ENCODE data around the gene MYO10. TPM values are rescaled to one million over a fixed set of nuclear protein-coding genes. Genes with fewer than 3 reads are reported as not detected.

MYO10 gene
- total RNA-seq, 2 experiments from 2014 or later = 0.30 TPM; not detected in 1

GRCh38 chr5:16931334-16932110, 4.6 kb downstream of the MYO10 start:
- H3K27ac Mint-ChIP-seq = no peak overlapping the region
- peaks cover 62% of the 10 kb centered on the region for H3K27me3 Mint-ChIP-seq
- H3K36me3 Mint-ChIP-seq = peaks cover under 1% of the 10 kb centered on the region
- no peak overlapping the region for H3K4me3 Mint-ChIP-seq
- DNase-seq = no peak
- no peaks in the 10 kb centered on the region for H3K9me3 Mint-ChIP-seq
- peaks cover 13% of the 10 kb centered on the region for H3K4me1 Mint-ChIP-seq

DNA sequence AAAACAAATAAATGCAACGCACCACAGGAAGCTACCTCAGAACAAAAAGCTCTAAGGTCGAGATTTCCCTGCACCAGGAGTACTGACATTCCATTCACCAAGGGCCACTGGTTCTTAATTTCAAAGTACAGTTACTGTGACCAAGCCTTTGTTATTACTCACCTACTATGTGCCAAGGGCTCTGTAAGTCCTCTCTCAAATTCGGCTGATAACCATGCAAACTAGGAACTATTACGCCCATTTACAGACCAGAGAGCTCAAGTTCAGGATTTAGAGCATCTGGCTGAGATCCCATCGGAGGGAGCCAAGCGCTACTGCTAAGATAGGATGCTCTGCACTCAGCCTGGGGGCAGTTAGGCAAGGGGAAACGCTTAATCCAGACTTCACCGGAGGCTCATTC, 5.6 kb downstream of the MYO10 start:
- DNase-seq = no peak
- peaks cover 12% of the 10 kb centered on the region for H3K4me1 Mint-ChIP-seq
- no peaks in the 10 kb centered on the region for H3K36me3 Mint-ChIP-seq
- no peaks in the 10 kb centered on the region for H3K9me3 Mint-ChIP-seq
- no peak overlapping the region for H3K27ac Mint-ChIP-seq
- peaks cover 54% of the 10 kb centered on the region for H3K27me3 Mint-ChIP-seq
- H3K4me3 Mint-ChIP-seq = no peak overlapping the region

GRCh38 chr5:16929831-16930230, 6.3 kb downstream of the MYO10 start:
- Mint-ChIP-seq H3K27me3 (peaks cover 47% of the 10 kb centered on the region), H3K9me3 (no peaks in the 10 kb centered on the region)
- no peak for DNase-seq

DNA sequence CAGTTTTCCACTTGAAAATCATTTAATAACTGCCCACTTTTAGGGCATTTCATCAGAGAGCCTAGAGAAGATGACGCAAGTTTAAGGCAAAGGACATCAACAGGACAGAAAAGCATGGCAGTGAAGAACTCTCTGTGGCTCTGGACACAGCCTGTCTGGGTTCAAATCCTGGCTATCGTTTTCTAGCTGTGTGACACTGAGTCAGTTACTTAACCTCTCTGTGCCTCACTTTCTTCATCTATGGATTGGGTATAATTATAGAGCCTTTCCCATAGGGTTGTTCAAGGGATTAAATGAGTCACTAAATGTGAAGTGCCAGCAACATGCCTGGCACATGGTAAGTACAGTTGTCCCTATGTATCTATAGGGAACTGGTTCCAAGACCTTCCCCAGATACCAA, 6.7 kb downstream of the MYO10 start:
- H3K4me1 Mint-ChIP-seq = peaks cover 4% of the 10 kb centered on the region
- DNase-seq = no peak
- H3K9me3 Mint-ChIP-seq = peaks cover 1% of the 10 kb centered on the region
- H3K27ac Mint-ChIP-seq = no peak overlapping the region
- no peak overlapping the region for H3K4me3 Mint-ChIP-seq
- H3K27me3 Mint-ChIP-seq = peaks cover 42% of the 10 kb centered on the region
- no peaks in the 10 kb centered on the region for H3K36me3 Mint-ChIP-seq

More at GRCh38 chr5:16929831-16930230, 6.3 kb downstream of the MYO10 start:
- peaks cover 8% of the 10 kb centered on the region for H3K4me1 Mint-ChIP-seq
- no peak overlapping the region for H3K4me3 Mint-ChIP-seq
- H3K36me3 Mint-ChIP-seq = no peaks in the 10 kb centered on the region
- no peak overlapping the region for H3K27ac Mint-ChIP-seq

GRCh38 chr5:16927613-16928012, 8.5 kb downstream of the MYO10 start:
- Mint-ChIP-seq H3K9me3 (peaks cover 1% of the 10 kb centered on the region), H3K4me3 (no peak overlapping the region), H3K27ac (no peak overlapping the region), H3K4me1 (no peaks in the 10 kb centered on the region), H3K36me3 (no peaks in the 10 kb centered on the region), H3K27me3 (peaks cover 28% of the 10 kb centered on the region)
- DNase-seq = no peak

GRCh38 chr5:16926417-16926816, 9.7 kb downstream of the MYO10 start:
- H3K9me3 Mint-ChIP-seq = peaks cover 1% of the 10 kb centered on the region
- H3K27me3 Mint-ChIP-seq = peaks cover 17% of the 10 kb centered on the region
- H3K4me3 Mint-ChIP-seq = no peak overlapping the region
- no peak overlapping the region for H3K27ac Mint-ChIP-seq
- no peaks in the 10 kb centered on the region for H3K36me3 Mint-ChIP-seq
- no peaks in the 10 kb centered on the region for H3K4me1 Mint-ChIP-seq
- no peak for DNase-seq

DNA sequence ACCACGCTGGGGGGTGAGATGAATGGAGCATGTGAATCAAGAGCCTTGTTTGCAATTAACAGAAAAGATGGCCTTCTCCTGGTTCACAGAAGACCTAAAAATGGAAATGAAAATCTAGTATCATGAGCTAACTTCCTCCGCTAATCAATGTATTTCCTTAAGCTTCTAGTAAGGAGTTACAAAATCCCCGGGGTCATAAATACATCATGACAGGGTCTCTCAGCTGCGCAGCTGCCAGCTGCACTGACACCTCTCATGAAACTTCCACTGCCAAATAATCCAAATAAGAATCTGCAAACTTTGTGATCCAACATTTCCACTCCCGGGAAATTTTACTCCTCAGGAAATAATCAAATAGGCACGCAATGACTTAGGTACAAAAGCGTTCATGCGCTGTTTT, 11.9 kb downstream of the MYO10 start:
- no peak overlapping the region for H3K4me3 Mint-ChIP-seq
- peaks cover 3% of the 10 kb centered on the region for H3K27me3 Mint-ChIP-seq

DNA sequence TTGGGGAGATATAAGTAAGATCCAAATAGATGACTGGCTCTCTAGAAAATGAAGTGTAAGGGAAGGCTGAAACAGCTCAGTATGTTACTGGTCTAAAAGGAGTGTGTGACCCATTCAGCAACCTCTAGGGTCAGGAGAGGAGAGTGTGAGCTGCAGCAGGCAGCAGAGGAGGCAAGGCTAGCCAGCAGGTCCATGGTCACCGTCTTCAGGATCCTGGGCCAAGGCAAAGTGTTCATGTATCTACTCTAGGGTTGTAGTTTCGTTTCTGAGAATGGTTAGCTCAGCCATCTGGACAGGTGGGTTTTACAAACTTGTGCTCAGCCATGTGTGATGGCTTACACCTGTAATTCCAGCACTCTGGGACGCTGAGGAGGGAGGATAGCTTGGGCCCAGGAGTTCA, 13.7 kb downstream of the MYO10 start:
- H3K36me3 Mint-ChIP-seq = no peaks in the 10 kb centered on the region
- H3K9me3 Mint-ChIP-seq = peaks cover 1% of the 10 kb centered on the region
- peaks cover 3% of the 10 kb centered on the region for H3K27me3 Mint-ChIP-seq
- H3K4me3 Mint-ChIP-seq = no peak overlapping the region
- no peak overlapping the region for H3K27ac Mint-ChIP-seq
- no peaks in the 10 kb centered on the region for H3K4me1 Mint-ChIP-seq
- DNase-seq = no peak

More for the DNA sequence above, 11.9 kb downstream of the MYO10 start:
- Mint-ChIP-seq H3K4me1 (no peaks in the 10 kb centered on the region), H3K36me3 (no peaks in the 10 kb centered on the region), H3K27ac (no peak overlapping the region), H3K9me3 (peaks cover 1% of the 10 kb centered on the region)
- no peak for DNase-seq

- Mint-ChIP-seq H3K27me3 (peaks cover 3% of the 10 kb centered on the region), H3K9me3 (peaks cover 1% of the 10 kb centered on the region), H3K36me3 (no peaks in the 10 kb centered on the region), H3K4me1 (no peaks in the 10 kb centered on the region), H3K27ac (no peak overlapping the region), H3K4me3 (no peak overlapping the region)
- no peak for DNase-seq
Observed at GRCh38 chr5:16921211-16921610, 14.9 kb downstream of the MYO10 start.

DNA sequence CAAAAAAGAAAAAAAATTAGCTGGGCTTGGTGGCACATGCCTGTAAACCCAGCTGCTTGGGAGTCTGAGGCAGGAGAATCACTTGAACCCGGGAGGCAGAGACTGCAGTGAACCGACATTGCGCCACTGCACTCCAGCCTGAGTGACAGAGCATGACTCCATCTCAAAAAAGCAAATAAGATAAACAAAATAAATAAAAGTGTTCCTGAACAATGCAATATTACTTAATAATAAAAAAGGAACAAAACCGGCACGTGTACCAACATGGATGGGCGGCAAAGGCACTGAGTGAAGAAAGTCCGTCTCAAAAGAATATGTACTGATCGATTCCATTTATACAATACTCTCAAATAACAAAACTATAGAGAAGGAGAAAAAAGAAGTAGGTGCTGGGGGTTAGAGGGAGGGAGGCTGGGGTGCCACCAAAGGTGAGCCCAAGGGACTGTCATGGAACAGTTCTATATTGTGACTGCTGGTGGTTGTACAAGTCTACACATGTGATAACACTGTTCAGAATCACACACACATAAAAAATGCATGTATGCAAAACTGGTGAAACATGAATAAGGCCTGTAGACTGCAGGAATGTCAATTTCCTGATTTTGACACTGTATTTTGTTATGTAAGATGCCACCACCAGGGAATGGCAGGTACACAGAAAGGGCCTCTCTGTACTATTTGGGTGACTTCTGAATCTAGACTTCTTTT, 15.8 kb downstream of the MYO10 start:
- peaks cover 3% of the 10 kb centered on the region for H3K27me3 Mint-ChIP-seq
- peaks cover 1% of the 10 kb centered on the region for H3K9me3 Mint-ChIP-seq
- H3K36me3 Mint-ChIP-seq = no peaks in the 10 kb centered on the region
- DNase-seq = no peak
- no peak overlapping the region for H3K27ac Mint-ChIP-seq
- H3K4me3 Mint-ChIP-seq = no peak overlapping the region
- no peaks in the 10 kb centered on the region for H3K4me1 Mint-ChIP-seq

GRCh38 chr5:16918891-16919671, 17.0 kb downstream of the MYO10 start:
- H3K4me1 Mint-ChIP-seq = no peaks in the 10 kb centered on the region
- no peaks in the 10 kb centered on the region for H3K9me3 Mint-ChIP-seq
- no peak for DNase-seq
- no peak overlapping the region for H3K4me3 Mint-ChIP-seq
- H3K36me3 Mint-ChIP-seq = no peaks in the 10 kb centered on the region
- H3K27me3 Mint-ChIP-seq = peaks cover 3% of the 10 kb centered on the region
- no peak overlapping the region for H3K27ac Mint-ChIP-seq

GRCh38 chr5:16918156-16918555, 17.9 kb downstream of the MYO10 start:
- H3K27me3 Mint-ChIP-seq = no peaks in the 10 kb centered on the region
- H3K27ac Mint-ChIP-seq = no peak overlapping the region
- H3K4me1 Mint-ChIP-seq = no peaks in the 10 kb centered on the region
- H3K9me3 Mint-ChIP-seq = no peaks in the 10 kb centered on the region
- H3K36me3 Mint-ChIP-seq = no peaks in the 10 kb centered on the region
- H3K4me3 Mint-ChIP-seq = no peak overlapping the region
- no peak for DNase-seq

DNA sequence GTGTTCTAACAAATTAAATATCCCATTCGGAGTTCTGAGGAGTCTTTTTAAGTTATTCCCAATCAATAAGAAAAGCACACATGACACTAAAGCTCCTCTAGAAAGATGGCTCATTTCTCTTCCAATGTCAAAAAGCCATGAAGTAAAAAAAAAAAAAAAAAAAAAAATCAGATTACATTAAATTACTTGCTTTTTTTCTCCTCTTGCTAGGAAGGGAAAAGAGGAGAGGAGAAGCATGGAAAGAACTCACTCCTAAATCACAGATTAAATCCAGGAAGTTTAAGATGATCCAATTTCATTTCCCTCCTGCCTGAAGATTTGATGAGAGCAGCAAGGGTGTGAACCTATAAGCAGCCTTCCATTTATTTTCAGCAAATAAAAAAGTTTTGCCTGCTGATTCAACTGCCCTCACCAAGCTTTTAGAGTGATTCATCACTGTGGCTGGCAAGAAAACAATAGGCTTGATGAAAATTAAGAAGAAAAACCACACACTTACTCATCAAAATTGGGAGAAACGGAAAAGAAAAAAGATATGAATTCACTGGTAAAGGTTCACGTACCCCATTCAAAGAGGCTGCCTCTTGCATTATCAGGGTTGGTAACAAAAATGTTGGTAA, 19.7 kb downstream of the MYO10 start:
- Mint-ChIP-seq H3K4me1 (no peaks in the 10 kb centered on the region), H3K27ac (no peak overlapping the region), H3K9me3 (no peaks in the 10 kb centered on the region), H3K4me3 (no peak overlapping the region), H3K27me3 (no peaks in the 10 kb centered on the region), H3K36me3 (no peaks in the 10 kb centered on the region)
- no peak for DNase-seq

DNA sequence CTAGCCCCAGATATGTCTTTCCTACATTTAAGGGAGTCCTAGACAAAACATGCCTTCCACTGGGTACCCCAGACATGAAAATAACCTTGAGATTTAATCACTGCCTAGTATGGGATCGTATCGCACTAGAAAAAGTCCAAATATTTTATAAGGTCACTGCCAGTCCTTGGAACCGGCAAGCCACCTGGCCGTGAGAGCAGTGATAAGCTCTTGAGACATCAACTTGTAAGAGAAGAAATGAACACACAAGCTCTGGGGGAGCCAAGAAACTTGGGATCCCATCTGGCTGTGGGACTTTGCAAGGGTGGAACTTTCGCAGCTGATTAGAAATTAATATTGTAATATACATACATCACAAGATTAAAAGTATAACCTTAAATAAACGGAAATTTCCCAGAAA, 21.5 kb downstream of the MYO10 start:
- no peaks in the 10 kb centered on the region for H3K9me3 Mint-ChIP-seq
- no peak overlapping the region for H3K27ac Mint-ChIP-seq

DNA sequence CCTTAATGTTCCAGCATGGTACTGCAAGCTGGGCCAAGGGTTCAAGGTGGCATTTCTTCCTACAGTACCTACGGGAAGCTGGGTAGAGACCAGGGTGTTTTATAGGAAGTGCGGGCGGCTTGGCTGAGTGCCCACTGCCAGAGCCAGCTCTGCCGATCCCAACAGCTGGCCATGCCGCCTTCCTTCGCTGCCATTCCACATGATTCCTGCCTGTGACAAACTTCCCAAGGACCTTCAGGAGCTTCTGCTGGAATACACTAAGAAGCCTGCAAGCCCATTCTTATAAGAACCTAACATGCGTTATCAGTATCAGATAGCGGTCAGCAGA, 22.0 kb downstream of the MYO10 start:
- Mint-ChIP-seq H3K4me3 (no peak overlapping the region), H3K27me3 (no peaks in the 10 kb centered on the region), H3K4me1 (no peaks in the 10 kb centered on the region)

More for the DNA sequence above, 21.5 kb downstream of the MYO10 start:
- Mint-ChIP-seq H3K36me3 (no peaks in the 10 kb centered on the region), H3K4me1 (no peaks in the 10 kb centered on the region), H3K4me3 (no peak overlapping the region), H3K27me3 (no peaks in the 10 kb centered on the region)
- no peak for DNase-seq

More for the DNA sequence above, 22.0 kb downstream of the MYO10 start:
- DNase-seq = no peak
- Mint-ChIP-seq H3K9me3 (no peaks in the 10 kb centered on the region), H3K27ac (no peak overlapping the region), H3K36me3 (no peaks in the 10 kb centered on the region)

All from activated naive CD8-positive, alpha-beta T cell treated with anti-CD3 and anti-CD28 coated beads for 36 hours (primary cell).